Activated naive CD8-positive, alpha-beta T cell treated with anti-CD3 and anti-CD28 coated beads, Interleukin-2, amount 50 U/mL, for 24 hours (primary cell): ENCODE measurements around the gene PRX.
"Not testable (repeated sequence)": the region's sequence is repeated elsewhere in the genome, so short reads cannot be mapped to it uniquely, and the experiment has no call there.

Experiments used
- ATAC-seq: fragments of 150-1000 bp; cut with Tn5 transposase; one replicate; pipeline ENCODE4 v1.10.0; 2021
- DNase-seq: peaks from one replicate; pipeline ENCODE4 v3.0.0; 2021
- H3K27ac Mint-ChIP-seq: one replicate; pipeline ENCODE4 v1.8.0; 2021; ENCODE audit warnings: mild to moderate bottlenecking, mixed read lengths
- H3K27me3 Mint-ChIP-seq: one replicate; pipeline ENCODE4 v1.8.0; 2021; ENCODE audit warnings: mixed read lengths
- H3K36me3 Mint-ChIP-seq: one replicate; pipeline ENCODE4 v1.8.0; 2021; ENCODE audit warnings: low read depth, mixed read lengths
- H3K4me1 Mint-ChIP-seq: one replicate; pipeline ENCODE4 v1.8.0; 2021; ENCODE audit warnings: mixed read lengths
- H3K4me3 Mint-ChIP-seq: one replicate; pipeline ENCODE4 v1.8.0; 2021; ENCODE audit warnings: mild to moderate bottlenecking, moderate library complexity, mixed read lengths
- H3K9me3 Mint-ChIP-seq: one replicate; pipeline ENCODE4 v1.8.0; 2021; ENCODE audit warnings: mixed read lengths

Gene PRX, protein sequence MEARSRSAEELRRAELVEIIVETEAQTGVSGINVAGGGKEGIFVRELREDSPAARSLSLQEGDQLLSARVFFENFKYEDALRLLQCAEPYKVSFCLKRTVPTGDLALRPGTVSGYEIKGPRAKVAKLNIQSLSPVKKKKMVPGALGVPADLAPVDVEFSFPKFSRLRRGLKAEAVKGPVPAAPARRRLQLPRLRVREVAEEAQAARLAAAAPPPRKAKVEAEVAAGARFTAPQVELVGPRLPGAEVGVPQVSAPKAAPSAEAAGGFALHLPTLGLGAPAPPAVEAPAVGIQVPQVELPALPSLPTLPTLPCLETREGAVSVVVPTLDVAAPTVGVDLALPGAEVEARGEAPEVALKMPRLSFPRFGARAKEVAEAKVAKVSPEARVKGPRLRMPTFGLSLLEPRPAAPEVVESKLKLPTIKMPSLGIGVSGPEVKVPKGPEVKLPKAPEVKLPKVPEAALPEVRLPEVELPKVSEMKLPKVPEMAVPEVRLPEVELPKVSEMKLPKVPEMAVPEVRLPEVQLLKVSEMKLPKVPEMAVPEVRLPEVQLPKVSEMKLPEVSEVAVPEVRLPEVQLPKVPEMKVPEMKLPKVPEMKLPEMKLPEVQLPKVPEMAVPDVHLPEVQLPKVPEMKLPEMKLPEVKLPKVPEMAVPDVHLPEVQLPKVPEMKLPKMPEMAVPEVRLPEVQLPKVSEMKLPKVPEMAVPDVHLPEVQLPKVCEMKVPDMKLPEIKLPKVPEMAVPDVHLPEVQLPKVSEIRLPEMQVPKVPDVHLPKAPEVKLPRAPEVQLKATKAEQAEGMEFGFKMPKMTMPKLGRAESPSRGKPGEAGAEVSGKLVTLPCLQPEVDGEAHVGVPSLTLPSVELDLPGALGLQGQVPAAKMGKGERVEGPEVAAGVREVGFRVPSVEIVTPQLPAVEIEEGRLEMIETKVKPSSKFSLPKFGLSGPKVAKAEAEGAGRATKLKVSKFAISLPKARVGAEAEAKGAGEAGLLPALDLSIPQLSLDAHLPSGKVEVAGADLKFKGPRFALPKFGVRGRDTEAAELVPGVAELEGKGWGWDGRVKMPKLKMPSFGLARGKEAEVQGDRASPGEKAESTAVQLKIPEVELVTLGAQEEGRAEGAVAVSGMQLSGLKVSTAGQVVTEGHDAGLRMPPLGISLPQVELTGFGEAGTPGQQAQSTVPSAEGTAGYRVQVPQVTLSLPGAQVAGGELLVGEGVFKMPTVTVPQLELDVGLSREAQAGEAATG (N-terminal part only)

DNA sequence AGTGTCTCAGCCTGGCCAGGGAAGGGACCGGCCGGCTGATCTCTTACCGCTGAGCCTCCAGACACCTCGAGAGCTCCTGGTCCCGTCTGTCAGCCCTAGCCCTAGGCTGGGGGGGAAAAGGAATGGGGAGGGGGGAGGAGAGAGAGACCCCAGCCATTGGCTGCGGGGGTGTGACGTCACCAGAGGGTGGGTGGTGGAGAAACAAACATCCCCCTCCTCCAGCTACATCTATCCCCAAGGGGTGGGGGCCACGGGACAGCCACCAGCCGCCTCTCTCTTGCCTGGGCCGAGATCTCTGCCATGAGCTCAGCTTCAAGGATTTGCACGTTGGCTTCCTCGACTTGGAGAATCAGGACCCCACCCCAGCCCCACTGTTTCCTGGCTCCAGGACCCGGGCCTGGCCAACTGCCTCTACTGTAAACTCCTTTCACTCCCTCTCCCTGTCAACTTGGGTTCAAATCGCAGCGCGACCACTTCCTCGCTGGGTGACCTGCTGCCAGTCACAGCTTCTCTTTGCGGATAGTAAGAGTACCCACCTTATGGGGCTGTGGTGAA is at the start of gene PRX:
Gene PRX (minus strand): TSS at position 88 of the 555 bp plus-strand sequence. CDS start 5,446 bp downstream, outside the sequence.
- ATAC-seq (no peak), DNase-seq (no peak)
- no peak within 1 kb of the TSS for H3K4me3 Mint-ChIP-seq
- H3K9me3 Mint-ChIP-seq: no peaks in the 10 kb centered on the region
- no peaks in the 10 kb centered on the region for H3K36me3 Mint-ChIP-seq
- H3K4me1 Mint-ChIP-seq: peaks cover 11% of the 10 kb centered on the region
- no peak within 1 kb of the TSS for H3K27ac Mint-ChIP-seq
- H3K27me3 Mint-ChIP-seq: peaks cover 2% of the 10 kb centered on the region

DNA sequence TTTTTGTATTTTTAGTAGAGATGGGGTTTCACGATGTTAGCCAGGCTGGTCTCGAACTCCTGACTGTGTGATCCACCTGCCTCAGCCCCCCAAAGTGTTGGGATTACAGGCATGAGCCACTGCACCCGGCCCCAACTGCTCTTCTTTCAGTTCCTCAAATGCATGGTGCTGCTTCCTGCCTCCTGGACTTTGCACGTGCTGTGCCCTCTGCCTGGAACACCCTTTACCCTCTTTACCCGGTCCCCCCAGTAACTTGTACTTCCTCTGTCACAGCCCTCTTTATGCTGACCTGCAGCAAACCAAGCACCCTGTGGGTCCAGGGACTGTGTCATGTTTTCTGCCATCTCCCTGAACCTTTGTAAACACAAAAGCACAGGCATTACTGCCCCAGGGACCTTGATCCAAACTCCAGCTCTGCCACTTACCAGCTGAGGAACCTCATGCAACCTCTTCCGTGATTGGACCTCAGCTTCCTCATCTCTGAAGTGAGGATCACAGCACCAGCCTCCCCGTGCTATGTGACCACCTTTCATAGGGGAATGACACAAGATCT is 48.6 kb upstream of the PRX start:
- Mint-ChIP-seq H3K27ac (no peak overlapping the region), H3K4me3 (no peak overlapping the region), H3K9me3 (no peaks in the 10 kb centered on the region), H3K4me1 (peaks cover 29% of the 10 kb centered on the region), H3K36me3 (no peaks in the 10 kb centered on the region), H3K27me3 (peaks cover 7% of the 10 kb centered on the region)
- no peak for DNase-seq
- no peak for ATAC-seq

DNA sequence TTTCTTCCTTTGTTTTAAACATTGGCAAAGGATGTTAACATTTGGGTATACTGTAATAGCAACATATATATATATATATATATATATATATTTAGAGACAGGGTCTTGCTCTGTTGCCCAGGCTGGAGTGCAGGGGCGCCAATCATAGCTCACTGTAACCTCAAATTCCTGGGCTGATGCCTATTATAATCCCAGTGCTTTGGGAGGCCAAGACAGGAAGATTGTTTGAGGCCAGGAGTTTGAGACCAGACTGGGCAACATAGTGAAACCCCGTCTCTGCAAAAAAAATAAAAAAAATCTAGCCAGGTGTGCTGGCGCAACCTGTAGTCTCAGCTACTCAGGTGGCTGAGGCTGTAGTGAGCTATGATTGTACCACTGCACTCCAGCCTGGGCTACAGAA is 47.0 kb upstream of the PRX start:
- H3K4me3 Mint-ChIP-seq: no peak overlapping the region
- no peaks in the 10 kb centered on the region for H3K36me3 Mint-ChIP-seq
- H3K27me3 Mint-ChIP-seq: no peaks in the 10 kb centered on the region
- no peaks in the 10 kb centered on the region for H3K9me3 Mint-ChIP-seq
- H3K27ac Mint-ChIP-seq: no peak overlapping the region
- no peak for ATAC-seq
- peaks cover 18% of the 10 kb centered on the region for H3K4me1 Mint-ChIP-seq
- no peak for DNase-seq

DNA sequence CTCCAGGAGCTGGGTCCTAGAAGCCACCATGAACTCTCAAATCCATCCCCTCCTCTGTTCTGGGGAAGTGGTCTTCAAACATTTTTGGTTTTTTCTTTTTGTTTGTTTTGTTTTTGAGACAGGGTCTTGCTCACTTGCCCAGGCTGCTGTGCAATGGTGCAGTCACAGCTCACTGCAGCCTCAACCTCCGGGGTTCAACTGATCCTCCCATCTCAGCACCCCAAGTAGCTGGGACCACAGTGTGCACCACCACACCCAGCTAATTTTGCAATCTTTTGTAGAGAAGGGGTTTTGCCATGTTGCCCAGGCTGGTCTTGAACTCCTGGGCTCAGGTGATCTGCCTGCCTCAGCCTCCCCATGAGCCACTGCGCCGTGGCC is 45.4 kb upstream of the PRX start:
- ATAC-seq (no peak), DNase-seq (no peak)
- Mint-ChIP-seq H3K4me1 (peaks cover 8% of the 10 kb centered on the region), H3K27ac (no peak overlapping the region), H3K27me3 (no peaks in the 10 kb centered on the region), H3K9me3 (no peaks in the 10 kb centered on the region), H3K36me3 (no peaks in the 10 kb centered on the region), H3K4me3 (no peak overlapping the region)

DNA sequence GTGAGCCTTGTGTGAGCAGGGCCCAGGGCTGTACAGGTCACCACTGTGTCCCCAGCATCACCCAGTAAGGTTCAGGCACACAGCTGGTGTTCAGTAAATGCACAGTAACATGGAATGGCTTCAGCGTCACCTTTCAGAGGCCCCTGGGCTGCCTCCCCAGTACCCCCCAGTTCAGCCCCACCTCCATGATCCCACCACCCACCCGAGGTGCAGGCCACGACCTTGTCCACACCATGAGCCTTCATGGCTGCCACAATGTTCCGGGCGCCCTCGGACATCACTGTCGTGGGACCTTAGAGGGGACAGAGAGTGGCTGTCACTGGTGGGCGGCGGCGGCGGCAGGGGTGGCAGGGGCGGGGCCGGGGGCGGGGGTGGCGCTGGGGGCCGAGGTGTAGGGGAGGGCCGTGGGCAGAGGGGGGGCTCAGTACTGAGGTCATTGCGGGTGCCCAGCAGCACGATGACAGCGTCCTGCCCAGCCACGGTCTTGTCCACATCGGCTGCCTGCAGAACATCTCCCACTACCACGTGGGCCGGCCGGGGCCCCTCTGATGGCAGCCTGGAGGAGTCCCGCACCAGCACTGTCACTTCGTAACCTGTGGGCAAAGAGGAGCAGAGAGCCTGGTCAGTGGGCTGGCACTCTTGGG is 44.9 kb upstream of the PRX start:
- no peak overlapping the region for H3K4me3 Mint-ChIP-seq
- ATAC-seq (no peak), DNase-seq (no peak)
- peaks cover 7% of the 10 kb centered on the region for H3K4me1 Mint-ChIP-seq
- H3K27me3 Mint-ChIP-seq: no peaks in the 10 kb centered on the region
- no peaks in the 10 kb centered on the region for H3K9me3 Mint-ChIP-seq
- H3K27ac Mint-ChIP-seq: no peak overlapping the region
- H3K36me3 Mint-ChIP-seq: no peaks in the 10 kb centered on the region

DNA sequence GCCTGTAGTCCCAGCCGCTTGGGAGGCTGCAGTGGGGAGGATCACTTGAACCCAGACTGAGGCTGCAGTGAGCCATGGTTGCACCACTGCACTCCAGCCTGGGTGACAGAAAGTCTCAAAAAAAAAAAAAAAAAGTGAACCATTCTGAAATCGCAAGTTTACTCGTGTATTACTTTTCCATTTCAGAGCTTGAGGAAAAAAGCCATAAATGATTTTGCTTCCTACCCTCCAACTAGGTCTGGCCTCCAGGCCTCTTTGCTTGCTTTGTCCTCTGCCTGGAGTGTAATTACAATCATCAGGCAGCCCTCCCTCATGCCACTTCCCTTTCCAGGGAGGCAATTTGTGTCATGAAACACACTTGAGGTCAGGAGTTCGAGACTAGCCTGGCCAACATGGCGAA is 43.9 kb upstream of the PRX start:
- no peak overlapping the region for H3K27ac Mint-ChIP-seq
- no peak for DNase-seq
- peaks cover 4% of the 10 kb centered on the region for H3K4me1 Mint-ChIP-seq
- H3K4me3 Mint-ChIP-seq: no peak overlapping the region
- no peaks in the 10 kb centered on the region for H3K9me3 Mint-ChIP-seq
- H3K36me3 Mint-ChIP-seq: no peaks in the 10 kb centered on the region
- H3K27me3 Mint-ChIP-seq: no peaks in the 10 kb centered on the region
- no peak for ATAC-seq

DNA sequence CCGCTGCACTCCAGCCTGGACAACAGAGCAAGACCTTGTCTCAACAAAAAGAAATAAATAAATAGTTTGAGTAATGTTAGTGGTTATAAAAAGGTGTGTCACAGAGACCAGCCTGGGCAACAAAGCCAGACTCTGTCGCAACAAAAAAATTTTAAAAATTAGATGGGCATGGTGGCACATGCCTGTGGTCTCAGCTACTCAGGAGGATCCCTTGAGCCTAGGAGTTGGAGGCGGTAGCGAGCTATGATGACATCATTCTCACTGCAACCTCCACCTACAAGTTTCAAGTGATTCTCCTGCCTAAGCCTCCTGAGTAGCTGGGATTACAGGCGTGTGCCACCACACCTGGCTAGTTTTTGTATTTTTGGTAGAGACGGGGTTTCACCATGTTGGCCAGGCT is 40.8 kb upstream of the PRX start:
- H3K36me3 Mint-ChIP-seq, H3K4me3 Mint-ChIP-seq, H3K4me1 Mint-ChIP-seq, H3K9me3 Mint-ChIP-seq, H3K27ac Mint-ChIP-seq, H3K27me3 Mint-ChIP-seq, ATAC-seq, DNase-seq: not testable (repeated sequence)

DNA sequence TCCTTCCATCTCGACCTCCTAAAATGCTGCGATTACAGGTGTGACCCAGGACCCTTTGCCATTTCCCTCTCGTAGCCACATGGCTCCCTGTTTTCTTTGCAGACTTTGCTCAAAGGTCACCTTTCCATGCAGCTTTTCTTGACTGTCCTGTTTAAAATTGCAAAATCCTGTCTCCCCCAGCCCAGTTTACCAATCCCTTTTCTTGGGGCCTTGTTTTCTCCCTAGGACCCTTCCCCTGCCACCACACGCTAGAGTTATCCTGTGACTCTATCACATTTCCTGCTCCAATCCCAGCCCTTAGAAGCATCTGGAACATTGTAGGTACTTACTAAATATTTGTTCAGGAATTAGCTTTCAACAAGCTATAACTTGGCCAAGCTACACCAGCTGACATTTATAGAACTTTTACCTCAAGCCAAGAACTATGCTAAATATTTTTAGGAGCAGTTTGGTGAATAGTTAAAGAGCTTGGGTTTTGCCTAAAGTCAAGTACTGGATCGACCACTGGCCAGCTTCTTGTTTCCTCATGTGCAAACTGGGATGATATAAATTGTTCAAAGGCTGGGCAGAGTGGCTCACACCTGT is 40.1 kb upstream of the PRX start:
- Mint-ChIP-seq H3K27me3 (no peaks in the 10 kb centered on the region), H3K4me3 (no peak overlapping the region), H3K27ac (no peak overlapping the region), H3K36me3 (no peaks in the 10 kb centered on the region), H3K4me1 (no peaks in the 10 kb centered on the region), H3K9me3 (no peaks in the 10 kb centered on the region)
- no peak for DNase-seq
- no peak for ATAC-seq

DNA sequence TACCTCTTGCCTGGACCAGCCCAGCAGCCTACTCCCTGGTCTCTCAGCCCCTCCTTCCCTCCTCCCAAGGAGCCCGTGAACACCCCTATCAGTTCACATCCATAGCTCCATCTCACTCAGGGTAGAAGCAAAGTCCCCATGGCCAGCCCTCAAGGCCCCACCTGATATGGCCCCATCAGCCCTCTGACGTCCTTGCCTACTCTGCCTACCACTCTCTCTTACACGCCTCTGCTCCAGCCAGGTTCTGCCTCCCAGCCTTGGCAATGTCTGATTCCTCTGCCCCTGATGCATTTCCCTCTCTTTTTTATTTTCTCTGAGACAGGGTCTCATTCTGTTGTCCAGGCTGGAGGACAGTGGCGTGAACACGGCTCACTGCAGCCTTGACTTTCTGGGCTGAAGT is 38.8 kb upstream of the PRX start:
- Mint-ChIP-seq H3K9me3 (no peaks in the 10 kb centered on the region), H3K27me3 (no peaks in the 10 kb centered on the region), H3K4me3 (no peak overlapping the region), H3K36me3 (no peaks in the 10 kb centered on the region), H3K27ac (no peak overlapping the region), H3K4me1 (no peaks in the 10 kb centered on the region)
- DNase-seq (no peak), ATAC-seq (no peak)

DNA sequence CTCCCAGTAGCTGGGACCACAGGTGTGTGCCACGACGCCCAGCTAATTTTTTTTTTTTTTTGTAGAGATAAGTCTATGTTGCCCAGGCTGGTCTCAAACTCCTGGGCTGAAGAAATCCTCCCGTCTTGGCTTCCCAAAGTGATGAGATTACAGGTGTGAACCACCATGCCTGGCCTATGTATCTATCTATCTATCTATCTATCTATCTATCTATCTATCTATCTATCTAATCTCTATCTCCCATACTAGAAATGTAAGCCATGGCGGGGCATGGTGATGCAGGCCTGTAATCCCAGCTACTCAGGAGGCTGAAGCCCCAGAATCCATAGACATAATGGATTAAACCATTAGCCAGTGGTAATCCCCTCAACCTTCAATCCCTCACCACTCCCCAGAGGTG is 37.5 kb upstream of the PRX start:
- H3K4me1 Mint-ChIP-seq: no peaks in the 10 kb centered on the region
- no peaks in the 10 kb centered on the region for H3K27me3 Mint-ChIP-seq
- ATAC-seq (no peak), DNase-seq (no peak)
- H3K27ac Mint-ChIP-seq: no peak overlapping the region
- H3K4me3 Mint-ChIP-seq: no peak overlapping the region
- no peaks in the 10 kb centered on the region for H3K36me3 Mint-ChIP-seq
- no peaks in the 10 kb centered on the region for H3K9me3 Mint-ChIP-seq

DNA sequence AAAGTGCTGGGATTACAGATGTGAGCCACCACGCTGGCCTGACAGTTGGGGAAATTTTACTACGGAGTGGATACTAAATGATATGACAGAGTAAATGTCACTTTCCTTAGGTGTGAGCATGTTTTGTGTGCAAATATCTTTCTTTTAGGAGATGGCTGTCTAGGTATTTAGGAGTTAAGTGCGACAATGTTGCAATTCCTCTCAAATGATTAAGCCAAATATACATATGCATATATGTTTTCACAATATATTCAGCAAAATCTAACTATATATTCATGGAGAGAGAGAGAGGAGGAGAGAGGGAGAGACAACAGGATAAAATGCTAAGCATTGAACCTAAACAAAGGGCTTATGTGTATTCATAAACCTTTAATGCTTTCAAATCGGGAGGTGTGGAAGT is 36.3 kb upstream of the PRX start:
- ATAC-seq (no peak), DNase-seq (no peak)
- Mint-ChIP-seq H3K27me3 (no peaks in the 10 kb centered on the region), H3K4me3 (no peak overlapping the region), H3K9me3 (no peaks in the 10 kb centered on the region), H3K4me1 (peaks cover 6% of the 10 kb centered on the region), H3K36me3 (no peaks in the 10 kb centered on the region), H3K27ac (no peak overlapping the region)

DNA sequence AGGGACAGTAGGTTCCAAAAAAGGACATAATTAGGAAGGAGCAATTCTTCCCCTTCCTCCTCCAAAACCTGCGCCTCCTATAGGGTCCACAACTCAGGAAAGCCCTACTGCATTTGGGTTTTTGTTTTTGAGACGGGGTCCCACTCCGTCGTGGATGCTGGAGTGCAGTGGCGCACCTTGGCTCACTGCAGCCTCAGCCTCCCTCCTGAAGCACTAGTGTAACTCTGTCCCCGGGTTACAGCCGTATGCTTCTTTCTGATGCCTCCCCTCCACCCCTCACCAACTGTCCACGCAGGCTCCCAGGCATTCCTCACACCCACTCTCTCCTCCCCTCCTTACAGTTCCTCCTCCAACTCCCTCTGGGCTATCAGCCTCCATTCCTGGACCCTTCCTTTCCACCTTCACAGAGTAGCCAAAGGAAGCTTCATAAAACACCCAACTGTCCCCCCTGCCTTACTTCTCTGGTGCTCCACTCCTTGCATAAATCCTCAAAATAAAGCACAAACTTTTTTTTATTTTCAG is 33.1 kb upstream of the PRX start:
- Mint-ChIP-seq H3K4me1 (peaks cover 23% of the 10 kb centered on the region), H3K9me3 (no peaks in the 10 kb centered on the region), H3K4me3 (no peak overlapping the region), H3K27me3 (no peaks in the 10 kb centered on the region), H3K36me3 (peaks cover 5% of the 10 kb centered on the region), H3K27ac (no peak overlapping the region)
- DNase-seq: no peak
- ATAC-seq: no peak

DNA sequence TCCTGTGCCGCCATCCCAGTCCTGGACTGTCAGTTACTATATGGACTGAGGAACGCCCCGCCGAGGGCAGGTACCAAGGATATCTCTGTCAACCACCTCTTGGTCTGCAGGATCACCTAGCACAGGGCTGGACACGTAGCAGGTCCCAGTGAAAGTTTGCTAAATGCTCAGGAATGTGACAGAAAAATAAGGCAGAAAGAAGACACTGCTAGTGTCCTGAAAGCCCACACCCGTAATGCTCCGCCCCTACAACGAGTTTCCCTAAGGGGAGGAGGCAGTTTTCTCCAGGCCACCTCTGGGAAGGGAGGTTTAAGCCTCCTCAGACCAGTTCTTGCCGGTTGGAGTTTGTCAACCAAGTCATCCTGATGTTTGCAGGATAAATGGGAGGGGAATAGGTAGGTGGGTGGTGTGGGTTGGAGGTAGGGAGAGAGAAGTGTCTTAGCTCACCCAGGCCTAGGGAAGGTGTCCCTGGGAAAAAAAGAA is 32.6 kb upstream of the PRX start:
- H3K4me1 Mint-ChIP-seq: peaks cover 27% of the 10 kb centered on the region
- no peak overlapping the region for H3K4me3 Mint-ChIP-seq
- H3K36me3 Mint-ChIP-seq: peaks cover 9% of the 10 kb centered on the region
- ATAC-seq: no peak
- no peak for DNase-seq
- H3K9me3 Mint-ChIP-seq: no peaks in the 10 kb centered on the region
- H3K27me3 Mint-ChIP-seq: no peaks in the 10 kb centered on the region
- H3K27ac Mint-ChIP-seq: no peak overlapping the region
